K562 (cell line): ENCODE results near the gene TREH. TPM values are rescaled to one million over a fixed set of nuclear protein-coding genes. Genes with fewer than 3 reads are reported as not detected.

Experiments
- E2F3 ChIP-seq: fragments of 250-450 bp; sonication (Bioruptor Pico); IDR thresholded peaks from 2 replicates; pipeline ENCODE4 v1.4.0; 2020; ENCODE audit warnings: mild to moderate bottlenecking
- FOS ChIP-seq: IDR thresholded peaks from 3 replicates; pipeline ENCODE4 v1.6.1; 2011; ENCODE audit not compliant: insufficient read length; ENCODE audit errors: extremely low read depth
- FOXJ2 ChIP-seq: fragments of 200-800 bp; sonication (Bioruptor generic); IDR thresholded peaks from 2 replicates; pipeline ENCODE4 v1.6.1; 2016; ENCODE audit warnings: missing genetic modification characterization, missing compliant biosample characterization
- HMG20B ChIP-seq: fragments of 250-450 bp; sonication (Bioruptor Pico); IDR thresholded peaks from 2 replicates; pipeline ENCODE4 v1.5.0; 2021; ENCODE audit warnings: mild to moderate bottlenecking
- HSF4 ChIP-seq: fragments of 250-450 bp; sonication (Bioruptor Pico); IDR thresholded peaks from 2 replicates; pipeline ENCODE4 v2.1.2; 2022; ENCODE audit warnings: mild to moderate bottlenecking, moderate library complexity, borderline replicate concordance
- KDM5B ChIP-seq: fragments of 200-600 bp; sonication (generic); IDR thresholded peaks from 2 replicates; pipeline ENCODE4 v1.6.1; 2012; ENCODE audit warnings: low read depth, mild to moderate bottlenecking, moderate library complexity, low read length, control low read depth, inconsistent platforms; ENCODE audit not compliant: insufficient replicate concordance
- MAFK ChIP-seq: IDR thresholded peaks from 2 replicates; pipeline ENCODE4 v1.6.1; 2011; ENCODE audit warnings: low read length, improper control_type of control experiment
- NONO ChIP-seq, 2 experiments: fragments of 200-400 bp in 1 of 2; fragments of 450-650 bp in 1 of 2; formaldehyde crosslinking in 1 of 2; IDR thresholded peaks; 2 replicates each; pipeline ENCODE4 v1.6.1; 2017; ENCODE audit warnings: low read depth in 2 of 2, mild to moderate bottlenecking in 2 of 2, moderate library complexity in 2 of 2, low read length in 1 of 2
- POLR3G ChIP-seq: IDR thresholded peaks from 2 replicates; pipeline ENCODE4 v1.6.1; 2011; ENCODE audit not compliant: insufficient read length, insufficient replicate concordance; ENCODE audit errors: extremely low read depth
- SMARCA4 ChIP-seq: fragments of 450-650 bp; IDR thresholded peaks from 2 replicates; pipeline ENCODE4 v1.6.1; 2016
- XRCC5 ChIP-seq: fragments of 200-400 bp; formaldehyde crosslinking; IDR thresholded peaks from 2 replicates; pipeline ENCODE4 v1.6.1; 2017; ENCODE audit warnings: low read depth, mild to moderate bottlenecking, low read length
- YBX1 ChIP-seq: fragments of 450-650 bp; IDR thresholded peaks from 2 replicates; pipeline ENCODE4 v1.7.1; 2016; ENCODE audit warnings: mild to moderate bottlenecking
- ZNF174 ChIP-seq: fragments of 250-450 bp; sonication (Bioruptor Pico); IDR thresholded peaks from 2 replicates; pipeline ENCODE4 v1.4.0; 2020; ENCODE audit warnings: mild to moderate bottlenecking
- ZNF197 ChIP-seq: fragments of 200-800 bp; sonication (Bioruptor generic); IDR thresholded peaks from 2 replicates; pipeline ENCODE4 v1.6.1; 2016; ENCODE audit warnings: low read depth, missing genetic modification characterization, missing compliant biosample characterization
- ZNF778 ChIP-seq: fragments of 450-650 bp; formaldehyde crosslinking; IDR thresholded peaks from 2 replicates; pipeline ENCODE4 v1.4.0; 2020; ENCODE audit warnings: mild to moderate bottlenecking, moderate library complexity
- polyA plus RNA-seq, 8 experiments: library from polyadenylated mRNA; depleted of rRNA in 4 of 8; stranded (reverse) in 5 of 8; unstranded in 3 of 8; fragments of >200 nt; fragmentation: Nextera tagmentation in 2 of 8; fragmentation: Illumina TruSeq in 1 of 8; extraction: Ambion mirVana in 2 of 8; extraction: Trizol in 1 of 8; gene quantifications; 2 replicates each; pipeline versions ENCODE4 v1.2.1 to v1.2.3, GENCODE V29; 2011 to 2014; ENCODE audit warnings: inconsistent platforms in 1 of 8, missing spikeins in 1 of 8
- total RNA-seq, 7 experiments: library from RNA; depleted of rRNA in 6 of 7; stranded (reverse); fragments of >200 nt in 6 of 7; fragmentation: Illumina TruSeq in 2 of 7; extraction: Trizol in 2 of 7; gene quantifications; 2 replicates each; pipeline versions ENCODE4 v1.2.1 to v1.2.3, GENCODE V29; 2011 to 2021; ENCODE audit warnings: low replicate concordance in 1 of 7
- TF ChIP-seq, protein P1 (sequence below): IDR thresholded peaks from 2 replicates; pipeline ENCODE4 v1.6.1; 2014; ENCODE audit warnings: antibody characterized with exemption
- TF ChIP-seq, protein P2 (sequence below), 2 experiments: fragments of 150-350 bp in 1 of 2; IDR thresholded peaks; 2 replicates each; pipeline ENCODE4 v1.6.1; 2012 to 2016; ENCODE audit warnings: low read depth in 2 of 2, low read length in 2 of 2, mild to moderate bottlenecking in 1 of 2, moderate library complexity in 1 of 2
- TF ChIP-seq, protein P3 (sequence below): fragments of 250-450 bp; sonication (Bioruptor Pico); IDR thresholded peaks from 2 replicates; pipeline ENCODE4 v1.4.0; 2020
- TF ChIP-seq, protein P4 (sequence below): fragments of 450-650 bp; IDR thresholded peaks from 2 replicates; pipeline ENCODE4 v1.6.1; 2016; ENCODE audit warnings: low read depth, mild to moderate bottlenecking, moderate library complexity
- TF ChIP-seq, protein P5 (sequence below): fragments of 450-650 bp; formaldehyde crosslinking; IDR thresholded peaks from 2 replicates; pipeline ENCODE4 v1.4.0; 2022; ENCODE audit warnings: mild to moderate bottlenecking, moderate library complexity

The TREH gene
- total and polyA plus RNA-seq, 9 of the 15 experiments (the other 6 are each of a cell fraction or from before 2014, with no cell fraction given): 0.09 to 0.20 (median 0.11) TPM; not detected in 6

DNA sequence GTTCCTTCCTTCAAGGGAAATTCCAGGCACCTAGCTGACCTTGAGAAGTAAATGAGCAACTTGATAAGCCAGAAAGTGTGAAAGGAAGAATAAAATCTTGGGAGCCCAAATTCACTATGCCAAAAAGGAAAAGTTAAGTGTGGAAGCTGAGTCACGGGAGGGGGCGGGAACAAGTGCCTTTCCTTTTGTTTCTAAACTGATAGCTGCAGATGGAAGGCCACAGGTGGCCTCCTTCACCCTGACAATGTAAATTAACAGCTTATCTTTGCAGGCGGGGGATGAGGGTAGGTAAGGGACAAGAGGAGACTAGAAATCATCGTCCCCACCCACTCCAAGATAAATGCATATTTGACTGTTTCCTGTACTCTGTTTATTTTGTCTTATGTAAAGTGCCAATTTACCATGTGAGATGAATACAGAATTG lies 36.4 kb upstream of the TREH start (continued):
- no peak for TF ChIP-seq XRCC5
- 0 out of 2 replicates have a peak, but pooled peaks have one; percentile 5 for TF ChIP-seq MAFK
- TF ChIP-seq ZNF174 (CRISPR knock-in tag): no peak
- TF ChIP-seq, protein P1, sequence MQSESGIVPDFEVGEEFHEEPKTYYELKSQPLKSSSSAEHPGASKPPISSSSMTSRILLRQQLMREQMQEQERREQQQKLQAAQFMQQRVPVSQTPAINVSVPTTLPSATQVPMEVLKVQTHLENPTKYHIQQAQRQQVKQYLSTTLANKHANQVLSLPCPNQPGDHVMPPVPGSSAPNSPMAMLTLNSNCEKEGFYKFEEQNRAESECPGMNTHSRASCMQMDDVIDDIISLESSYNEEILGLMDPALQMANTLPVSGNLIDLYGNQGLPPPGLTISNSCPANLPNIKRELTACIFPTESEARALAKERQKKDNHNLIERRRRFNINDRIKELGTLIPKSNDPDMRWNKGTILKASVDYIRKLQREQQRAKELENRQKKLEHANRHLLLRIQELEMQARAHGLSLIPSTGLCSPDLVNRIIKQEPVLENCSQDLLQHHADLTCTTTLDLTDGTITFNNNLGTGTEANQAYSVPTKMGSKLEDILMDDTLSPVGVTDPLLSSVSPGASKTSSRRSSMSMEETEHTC: no peak
- TF ChIP-seq FOS: no peak
- TF ChIP-seq HSF4: no peak
- TF ChIP-seq ZNF197 (CRISPR knock-in tag): no peak
- TF ChIP-seq, protein P2, sequence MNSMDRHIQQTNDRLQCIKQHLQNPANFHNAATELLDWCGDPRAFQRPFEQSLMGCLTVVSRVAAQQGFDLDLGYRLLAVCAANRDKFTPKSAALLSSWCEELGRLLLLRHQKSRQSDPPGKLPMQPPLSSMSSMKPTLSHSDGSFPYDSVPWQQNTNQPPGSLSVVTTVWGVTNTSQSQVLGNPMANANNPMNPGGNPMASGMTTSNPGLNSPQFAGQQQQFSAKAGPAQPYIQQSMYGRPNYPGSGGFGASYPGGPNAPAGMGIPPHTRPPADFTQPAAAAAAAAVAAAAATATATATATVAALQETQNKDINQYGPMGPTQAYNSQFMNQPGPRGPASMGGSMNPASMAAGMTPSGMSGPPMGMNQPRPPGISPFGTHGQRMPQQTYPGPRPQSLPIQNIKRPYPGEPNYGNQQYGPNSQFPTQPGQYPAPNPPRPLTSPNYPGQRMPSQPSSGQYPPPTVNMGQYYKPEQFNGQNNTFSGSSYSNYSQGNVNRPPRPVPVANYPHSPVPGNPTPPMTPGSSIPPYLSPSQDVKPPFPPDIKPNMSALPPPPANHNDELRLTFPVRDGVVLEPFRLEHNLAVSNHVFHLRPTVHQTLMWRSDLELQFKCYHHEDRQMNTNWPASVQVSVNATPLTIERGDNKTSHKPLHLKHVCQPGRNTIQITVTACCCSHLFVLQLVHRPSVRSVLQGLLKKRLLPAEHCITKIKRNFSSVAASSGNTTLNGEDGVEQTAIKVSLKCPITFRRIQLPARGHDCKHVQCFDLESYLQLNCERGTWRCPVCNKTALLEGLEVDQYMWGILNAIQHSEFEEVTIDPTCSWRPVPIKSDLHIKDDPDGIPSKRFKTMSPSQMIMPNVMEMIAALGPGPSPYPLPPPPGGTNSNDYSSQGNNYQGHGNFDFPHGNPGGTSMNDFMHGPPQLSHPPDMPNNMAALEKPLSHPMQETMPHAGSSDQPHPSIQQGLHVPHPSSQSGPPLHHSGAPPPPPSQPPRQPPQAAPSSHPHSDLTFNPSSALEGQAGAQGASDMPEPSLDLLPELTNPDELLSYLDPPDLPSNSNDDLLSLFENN (IDR thresholded peaks at IDR 0.05; ENCODE audit: low read depth in 2 of 2, low read length in 2 of 2): no peak
- TF ChIP-seq YBX1: no peak
- TF ChIP-seq ZNF778 (CRISPR knock-in tag): no peak
- TF ChIP-seq, protein P3, sequence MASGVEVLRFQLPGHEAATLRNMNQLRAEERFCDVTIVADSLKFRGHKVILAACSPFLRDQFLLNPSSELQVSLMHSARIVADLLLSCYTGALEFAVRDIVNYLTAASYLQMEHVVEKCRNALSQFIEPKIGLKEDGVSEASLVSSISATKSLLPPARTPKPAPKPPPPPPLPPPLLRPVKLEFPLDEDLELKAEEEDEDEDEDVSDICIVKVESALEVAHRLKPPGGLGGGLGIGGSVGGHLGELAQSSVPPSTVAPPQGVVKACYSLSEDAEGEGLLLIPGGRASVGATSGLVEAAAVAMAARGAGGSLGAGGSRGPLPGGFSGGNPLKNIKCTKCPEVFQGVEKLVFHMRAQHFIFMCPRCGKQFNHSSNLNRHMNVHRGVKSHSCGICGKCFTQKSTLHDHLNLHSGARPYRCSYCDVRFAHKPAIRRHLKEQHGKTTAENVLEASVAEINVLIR (CRISPR knock-in tag): no peak
- no peak for TF ChIP-seq HMG20B (CRISPR knock-in tag)
- no peak for TF ChIP-seq KDM5B
- TF ChIP-seq FOXJ2 (tag): no peak
- TF ChIP-seq SMARCA4: peak; percentile 84; the same call in 1 of the 2 replicates
- no peak for TF ChIP-seq NONO (IDR thresholded peaks at IDR 0.05; ENCODE audit: low read depth in 2 of 2, low read length in 1 of 2)
- TF ChIP-seq, protein P4, sequence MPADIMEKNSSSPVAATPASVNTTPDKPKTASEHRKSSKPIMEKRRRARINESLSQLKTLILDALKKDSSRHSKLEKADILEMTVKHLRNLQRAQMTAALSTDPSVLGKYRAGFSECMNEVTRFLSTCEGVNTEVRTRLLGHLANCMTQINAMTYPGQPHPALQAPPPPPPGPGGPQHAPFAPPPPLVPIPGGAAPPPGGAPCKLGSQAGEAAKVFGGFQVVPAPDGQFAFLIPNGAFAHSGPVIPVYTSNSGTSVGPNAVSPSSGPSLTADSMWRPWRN: no peak
- no peak for TF ChIP-seq E2F3 (CRISPR knock-in tag)
- TF ChIP-seq, protein P5, sequence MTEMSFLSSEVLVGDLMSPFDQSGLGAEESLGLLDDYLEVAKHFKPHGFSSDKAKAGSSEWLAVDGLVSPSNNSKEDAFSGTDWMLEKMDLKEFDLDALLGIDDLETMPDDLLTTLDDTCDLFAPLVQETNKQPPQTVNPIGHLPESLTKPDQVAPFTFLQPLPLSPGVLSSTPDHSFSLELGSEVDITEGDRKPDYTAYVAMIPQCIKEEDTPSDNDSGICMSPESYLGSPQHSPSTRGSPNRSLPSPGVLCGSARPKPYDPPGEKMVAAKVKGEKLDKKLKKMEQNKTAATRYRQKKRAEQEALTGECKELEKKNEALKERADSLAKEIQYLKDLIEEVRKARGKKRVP (CRISPR knock-in tag): no peak
- TF ChIP-seq POLR3G: no peak
